ENCODE data around the gene CREB3L2.
A peak's percentile ranks its signal among the peaks of the same experiment; 100 is the strongest.
"Not testable (repeated sequence)": the region's sequence is repeated elsewhere in the genome, so short reads cannot be mapped to it uniquely, and the experiment has no call there.

The CREB3L2 gene

DNA sequence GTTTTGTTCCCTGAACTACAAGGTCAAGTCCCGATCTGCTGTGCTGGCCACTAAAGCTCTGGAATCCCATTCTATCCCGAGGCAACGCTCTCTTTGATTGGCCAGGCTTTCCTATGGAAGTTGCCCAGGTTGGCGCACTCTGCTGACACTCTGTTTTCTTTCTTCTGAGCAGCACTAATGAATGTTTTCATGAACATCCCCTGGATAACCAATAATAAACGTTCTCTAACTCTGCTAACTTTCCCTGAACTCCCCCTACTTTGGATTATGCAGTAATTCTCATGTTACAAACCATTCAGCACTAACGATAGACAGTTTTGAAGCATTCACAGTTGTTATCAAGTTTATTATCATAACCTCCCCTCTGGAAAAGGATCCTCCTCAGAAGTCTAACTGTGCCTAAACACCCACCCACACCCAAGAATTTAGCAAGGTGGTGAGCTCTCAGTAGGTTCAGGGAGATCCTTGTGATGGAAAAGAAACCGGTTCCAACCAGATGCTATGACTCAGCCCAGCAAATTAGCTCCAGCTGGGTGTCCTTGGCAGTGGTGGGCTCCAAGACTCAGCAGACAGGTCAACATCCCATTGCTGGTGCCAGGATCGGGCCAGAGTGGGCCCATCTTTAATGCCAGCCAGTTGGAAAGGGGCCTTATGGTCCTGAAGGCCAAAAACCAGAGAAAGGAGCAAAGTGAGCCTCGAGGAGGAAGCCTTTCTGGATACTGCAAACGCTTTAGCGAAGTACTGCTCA lies 68.4 kb downstream of the CREB3L2 start:
- DNase-seq (ENCODE audit: low read depth in 2 of 2), result no peak

DNA sequence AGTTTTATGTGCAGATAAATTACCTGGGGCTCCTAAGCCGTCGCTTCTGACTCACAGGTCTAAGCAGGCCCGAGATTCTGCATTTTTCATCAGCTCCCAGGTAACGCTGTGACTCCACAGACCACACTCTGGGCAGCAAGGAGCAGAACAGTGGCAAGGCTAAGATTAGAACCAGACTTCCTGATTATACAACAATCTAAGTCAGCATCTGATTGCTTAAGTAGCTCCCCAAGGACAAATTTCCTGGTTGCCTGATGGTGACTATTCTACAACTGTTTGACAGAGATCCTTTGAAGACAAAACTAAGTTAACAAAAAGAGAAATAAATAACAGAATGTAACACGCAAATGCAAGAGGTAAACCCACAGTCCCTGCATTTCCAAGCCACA lies 69.0 kb downstream of the CREB3L2 start:
- no peak for DNase-seq (ENCODE audit: low read depth in 2 of 2)

DNA sequence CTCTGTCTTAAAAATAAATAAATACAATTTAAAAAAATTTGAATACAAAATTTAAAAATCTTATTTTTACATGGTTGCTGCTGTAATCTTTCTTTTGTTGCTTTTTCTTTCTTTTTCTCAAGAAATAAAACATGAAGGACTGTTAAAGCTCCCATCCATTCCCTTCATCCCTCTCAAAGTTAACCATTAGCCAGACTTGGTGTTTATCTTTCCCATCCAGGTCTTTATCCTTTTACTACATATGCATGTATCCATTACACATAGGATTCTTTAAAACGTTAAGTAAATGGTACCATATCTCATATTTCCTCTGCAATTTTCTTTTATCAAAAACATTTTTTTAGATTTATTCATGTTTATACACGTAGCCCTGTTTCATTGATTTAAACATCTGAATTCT lies 70.1 kb downstream of the CREB3L2 start:
- DNase-seq (ENCODE audit: low read depth in 2 of 2), result no peak

DNA sequence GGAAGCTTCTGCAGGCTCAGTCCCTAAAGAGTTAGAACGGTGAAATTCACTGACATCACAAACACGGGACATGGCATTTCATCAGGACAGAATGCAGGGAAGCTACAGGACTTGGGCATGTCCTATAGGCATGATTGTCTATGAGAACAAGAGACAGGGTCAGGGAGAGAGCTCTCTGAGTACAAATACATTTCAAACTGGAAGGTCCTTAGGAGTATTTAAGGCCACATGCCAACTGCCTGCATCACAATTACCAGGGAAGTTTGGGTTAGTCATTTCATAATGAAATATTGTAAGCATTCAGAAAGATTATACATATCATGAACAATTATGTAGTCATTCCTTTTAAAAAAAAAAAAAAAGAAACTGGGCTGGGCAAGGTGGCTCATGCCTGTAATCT lies 71.3 kb downstream of the CREB3L2 start:
- DNase-seq (ENCODE audit: low read depth in 2 of 2), result no peak

DNA sequence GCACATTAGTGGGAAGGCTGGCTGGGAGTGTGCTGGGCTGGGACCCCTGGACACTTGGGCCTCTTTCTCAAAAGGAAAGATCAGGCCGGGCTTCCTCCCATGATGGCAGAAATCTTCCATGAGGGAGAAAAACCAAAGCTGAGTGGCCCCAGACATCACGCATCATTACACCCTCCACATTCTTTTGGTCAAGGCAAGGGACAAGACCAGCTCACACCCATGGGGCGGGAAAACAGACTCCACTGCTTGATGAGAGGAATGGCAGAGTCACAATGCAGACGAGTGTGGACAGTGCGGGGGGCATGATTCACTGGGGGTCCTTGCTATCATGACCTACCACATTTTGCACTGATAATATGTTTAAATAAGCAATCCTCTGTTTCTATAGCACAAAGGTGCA lies 73.3 kb downstream of the CREB3L2 start:
- no peak for DNase-seq (ENCODE audit: low read depth in 2 of 2)

DNA sequence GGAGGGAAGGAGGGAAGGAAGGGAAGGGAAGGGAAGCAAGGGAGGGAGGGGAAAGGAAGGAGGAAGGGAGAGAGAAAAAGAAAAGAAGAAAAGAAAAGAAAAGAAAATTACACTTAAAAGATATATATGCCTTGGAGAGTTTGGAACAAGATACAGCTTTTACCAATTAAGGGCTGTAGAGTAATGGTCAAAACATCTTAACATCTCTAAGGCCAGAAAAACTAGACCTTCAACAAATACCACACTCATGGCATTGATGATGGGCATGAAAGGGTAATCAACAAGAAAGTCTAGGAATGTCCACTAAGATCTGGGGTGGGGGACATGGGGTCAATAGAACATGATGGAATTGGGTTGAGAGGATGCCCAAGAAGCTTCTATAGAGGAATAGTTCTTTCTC lies 74.5 kb downstream of the CREB3L2 start:
- no peak for DNase-seq (ENCODE audit: low read depth in 2 of 2)

DNA sequence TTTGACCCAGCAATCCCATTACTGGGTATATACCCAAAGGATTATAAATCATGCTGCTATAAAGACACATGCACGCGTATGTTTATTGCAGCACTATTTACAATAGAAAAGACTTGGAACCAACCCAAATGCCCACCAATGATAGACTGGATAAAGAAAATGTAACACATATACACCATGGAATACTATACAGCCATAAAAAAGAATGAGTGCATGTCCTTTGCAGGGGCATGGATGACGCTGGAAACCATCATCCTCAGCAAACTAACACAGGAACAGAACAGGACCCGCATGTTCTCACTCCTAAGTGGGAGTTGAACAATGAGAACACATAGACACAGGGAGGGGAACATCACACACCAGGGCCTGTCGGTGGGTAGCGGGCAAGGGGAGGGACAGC lies 75.7 kb downstream of the CREB3L2 start:
- DNase-seq (ENCODE audit: low read depth in 2 of 2), result not testable (repeated sequence)

DNA sequence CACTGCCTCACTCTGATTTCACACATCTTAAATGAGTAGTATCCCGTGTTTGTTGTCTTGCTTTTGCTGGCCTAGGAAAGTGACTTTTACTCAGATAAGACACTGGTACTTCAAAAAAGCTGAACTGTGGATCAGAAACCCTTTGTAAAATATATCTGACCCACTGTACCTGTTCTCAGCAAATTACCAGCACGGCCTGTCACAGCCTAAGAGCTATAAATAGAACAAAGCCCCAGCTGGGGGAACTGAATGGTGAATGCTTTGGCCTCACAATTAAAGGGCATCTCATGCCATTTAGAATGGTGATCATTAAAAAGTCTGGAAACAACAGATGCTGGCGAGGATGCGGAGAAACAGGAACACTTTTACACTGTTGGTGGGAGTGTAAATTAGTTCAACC lies 76.1 kb downstream of the CREB3L2 start:
- DNase-seq (ENCODE audit: low read depth in 2 of 2), result no peak

DNA sequence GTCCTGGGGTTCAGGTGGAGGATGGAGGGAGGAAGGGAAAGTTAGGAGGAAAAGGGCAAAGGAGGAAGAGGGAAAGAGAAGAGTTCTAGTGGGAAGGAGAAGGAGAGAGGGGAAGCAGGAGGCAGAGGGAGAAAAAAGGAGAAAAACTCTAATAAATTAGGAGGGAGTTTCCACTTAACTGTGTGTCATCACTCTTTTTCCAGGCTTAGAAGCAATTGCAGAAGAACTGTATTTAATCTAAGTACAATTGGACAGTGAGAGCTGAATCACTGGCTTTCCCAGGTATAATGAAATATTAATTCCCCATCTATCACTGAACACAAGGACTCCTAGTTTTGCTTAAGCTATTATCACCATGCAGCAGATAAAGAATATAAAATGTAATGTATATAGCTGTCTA lies 76.8 kb downstream of the CREB3L2 start:
- DNase-seq (ENCODE audit: low read depth in 2 of 2), result no peak

DNA sequence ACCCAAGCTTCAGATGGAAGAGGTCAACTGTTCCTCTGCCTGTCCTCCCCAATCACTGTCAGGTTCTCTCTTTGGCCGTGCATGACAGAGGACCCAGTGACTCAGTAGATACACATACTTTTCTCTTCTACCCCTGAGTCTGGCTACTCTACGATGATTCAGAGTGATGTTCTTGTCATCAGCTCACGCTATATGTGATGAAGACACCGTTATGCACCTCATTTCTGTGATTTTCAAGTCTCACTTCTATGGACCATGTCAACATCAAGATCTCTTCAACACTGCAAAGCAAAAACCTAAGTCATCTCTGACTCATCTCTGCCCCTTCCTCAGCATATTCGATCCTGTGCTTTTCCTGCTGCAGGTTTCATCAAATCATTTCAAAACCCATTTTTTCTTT lies 78.5 kb downstream of the CREB3L2 start:
- no peak for DNase-seq (ENCODE audit: low read depth in 2 of 2)

DNA sequence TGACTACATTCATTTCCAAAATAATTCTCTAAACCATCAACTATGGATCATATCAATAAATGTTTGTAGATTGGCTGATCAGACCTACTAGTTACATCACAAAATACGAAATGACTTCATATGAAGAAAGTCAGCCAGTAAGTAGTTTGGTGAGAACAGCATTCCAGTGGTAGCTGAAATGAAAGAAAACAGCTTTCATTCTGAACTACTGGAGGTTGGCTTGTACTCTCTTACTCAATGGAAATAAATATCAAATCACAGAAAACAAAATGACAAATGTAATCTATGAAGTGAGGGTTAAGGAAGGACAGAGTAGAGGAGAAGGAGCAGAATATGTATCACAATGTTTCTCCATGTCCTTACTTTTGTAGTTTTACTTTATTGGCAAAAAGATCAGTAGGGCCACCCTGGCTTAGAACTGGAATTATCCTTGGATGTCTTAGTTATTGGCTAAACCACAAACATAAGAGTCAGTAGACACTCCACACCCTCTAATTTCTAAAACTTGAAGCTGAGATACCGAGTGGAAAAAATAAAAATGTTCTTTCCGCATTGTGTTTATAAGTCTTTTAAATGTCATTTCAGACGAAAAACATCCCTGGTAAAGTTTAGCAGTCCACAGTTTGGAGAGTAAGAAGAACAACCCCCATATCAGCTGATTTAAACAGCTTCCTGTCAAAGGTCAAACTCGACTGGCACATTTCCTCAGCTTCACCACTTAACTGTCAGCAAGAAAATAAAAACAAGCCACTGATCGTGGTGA lies 81.1 kb downstream of the CREB3L2 start:
- no peak for DNase-seq (ENCODE audit: low read depth in 2 of 2)

DNA sequence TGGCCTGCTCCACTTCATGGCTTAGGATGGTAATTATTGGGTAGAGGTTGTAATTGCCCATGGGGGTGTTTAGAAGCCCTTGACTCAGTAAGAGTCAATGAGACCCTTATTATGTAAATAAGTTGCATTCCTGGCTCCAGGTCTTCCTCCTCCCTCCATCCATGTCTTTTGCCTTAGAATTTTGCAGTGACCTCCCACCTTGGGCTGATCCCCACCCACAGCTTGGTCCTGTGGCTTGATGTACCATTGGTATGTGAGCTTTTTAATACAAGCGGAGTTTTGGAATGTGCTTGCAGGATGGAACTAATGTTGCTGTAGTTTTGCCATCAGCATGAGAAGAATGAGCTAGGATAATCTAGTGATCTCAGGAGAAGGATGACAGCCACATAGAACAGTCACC lies 81.9 kb downstream of the CREB3L2 start:
- no peak for DNase-seq (ENCODE audit: low read depth in 2 of 2)

DNA sequence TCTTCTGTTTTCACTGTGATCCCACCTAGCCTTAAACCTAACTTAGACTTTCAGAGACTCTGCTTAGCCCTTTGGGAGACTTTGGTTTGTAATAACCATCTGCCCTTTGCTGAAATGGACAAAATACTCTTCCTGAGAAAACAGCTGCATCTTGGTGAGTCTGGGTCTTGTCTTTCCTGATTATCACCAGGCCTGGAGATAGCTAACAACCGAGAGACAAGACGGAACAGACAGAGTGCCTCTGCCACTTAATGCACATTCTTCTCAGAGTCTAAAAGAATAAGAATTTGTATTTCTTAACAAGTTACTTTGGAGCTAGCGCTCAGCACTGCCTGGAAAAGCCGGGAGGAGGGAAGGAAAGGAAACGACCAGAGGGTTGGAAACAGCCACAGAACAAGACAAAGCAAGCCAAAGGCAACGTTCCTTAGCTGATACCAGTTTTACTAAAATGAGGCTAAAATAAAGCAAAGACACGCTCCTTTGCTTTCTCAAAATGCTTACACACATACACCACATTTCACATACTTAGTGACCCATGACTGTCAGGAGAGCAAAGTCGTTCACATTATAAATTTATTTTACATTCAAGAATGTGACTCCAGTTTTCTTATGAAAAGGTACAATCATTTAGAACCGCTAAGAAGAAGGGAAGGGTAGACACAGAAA lies 84.8 kb downstream of the CREB3L2 start:
- DNase-seq (ENCODE audit: low read depth in 2 of 2), result no peak

DNA sequence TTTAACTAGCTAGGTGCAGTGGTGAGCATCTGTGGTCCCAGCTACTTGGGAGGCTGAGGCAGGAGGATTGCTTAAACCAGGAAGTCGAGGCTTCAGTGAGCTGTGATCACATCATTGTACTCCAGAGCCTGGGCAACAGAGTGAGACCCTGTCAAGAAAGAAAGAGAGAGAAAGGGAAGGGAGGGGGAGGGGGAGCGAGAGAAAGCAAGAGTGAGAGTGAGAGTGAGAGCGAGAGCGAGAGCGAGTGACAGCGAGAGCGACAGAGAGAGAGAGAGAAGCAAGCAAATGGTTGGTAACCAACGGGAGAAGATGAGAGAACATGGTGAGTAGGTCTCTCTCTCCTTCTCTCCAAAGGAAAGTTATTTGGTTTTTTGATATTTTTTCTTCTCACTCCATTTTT lies 85.3 kb downstream of the CREB3L2 start:
- no peak for DNase-seq (ENCODE audit: low read depth in 2 of 2)

DNA sequence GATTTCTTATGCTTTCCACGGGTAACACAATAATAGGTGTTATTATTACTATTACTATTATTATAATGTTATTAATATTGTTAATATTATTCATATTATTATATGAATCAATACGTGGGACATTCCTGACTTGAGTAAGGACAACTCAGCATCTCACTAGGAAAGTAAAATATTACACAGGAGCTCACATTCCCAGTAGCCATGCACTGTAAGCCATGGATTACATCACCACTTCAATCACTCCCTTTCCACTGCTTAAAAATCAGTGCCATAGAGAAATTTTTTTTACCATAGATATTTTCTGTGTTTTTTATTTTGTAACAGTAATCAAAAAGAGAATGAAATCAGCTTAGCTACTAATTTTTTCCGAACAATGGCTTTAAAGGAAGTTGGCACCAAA lies 86.6 kb downstream of the CREB3L2 start:
- no peak for DNase-seq (ENCODE audit: low read depth in 2 of 2)

DNA sequence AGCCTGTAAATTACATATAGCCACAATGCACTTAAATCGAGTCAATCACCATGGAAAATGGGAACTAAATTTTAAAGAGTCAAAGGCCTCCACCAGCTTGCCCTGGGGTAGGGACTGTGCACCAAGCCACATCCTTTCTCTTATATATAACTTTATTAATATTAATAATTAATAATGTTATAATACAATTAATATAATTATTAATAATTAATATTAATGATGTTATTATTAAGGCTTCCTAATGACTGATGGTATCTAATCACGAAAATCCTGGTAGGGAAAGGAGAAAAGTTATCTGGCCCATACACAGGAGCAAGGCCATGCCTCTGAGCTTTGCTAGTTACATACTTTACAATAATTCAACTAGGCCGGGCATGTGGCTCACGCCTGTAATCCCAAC lies 87.9 kb downstream of the CREB3L2 start:
- DNase-seq (ENCODE audit: low read depth in 2 of 2), result no peak

DNA sequence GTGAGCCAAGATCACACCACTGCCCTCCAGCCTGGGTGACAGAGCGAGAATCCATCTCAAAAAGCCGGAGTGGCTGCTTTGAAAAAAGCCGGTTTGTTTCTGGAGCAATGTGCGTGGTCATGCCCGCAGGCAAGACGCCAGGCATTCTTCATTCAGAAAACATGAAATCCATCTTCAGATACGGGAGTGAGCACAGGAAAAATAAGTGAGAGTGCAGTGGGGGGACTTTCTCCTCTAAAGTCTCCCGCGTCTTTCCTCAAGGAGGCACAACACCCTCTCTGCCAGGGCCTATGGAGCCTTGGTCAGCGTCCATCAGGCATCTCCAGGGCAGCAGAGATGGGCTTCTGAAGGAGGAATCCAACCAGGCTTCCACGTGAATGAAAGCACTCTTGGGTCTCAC lies 92.8 kb downstream of the CREB3L2 start:
- no peak for DNase-seq (ENCODE audit: low read depth in 2 of 2)

DNA sequence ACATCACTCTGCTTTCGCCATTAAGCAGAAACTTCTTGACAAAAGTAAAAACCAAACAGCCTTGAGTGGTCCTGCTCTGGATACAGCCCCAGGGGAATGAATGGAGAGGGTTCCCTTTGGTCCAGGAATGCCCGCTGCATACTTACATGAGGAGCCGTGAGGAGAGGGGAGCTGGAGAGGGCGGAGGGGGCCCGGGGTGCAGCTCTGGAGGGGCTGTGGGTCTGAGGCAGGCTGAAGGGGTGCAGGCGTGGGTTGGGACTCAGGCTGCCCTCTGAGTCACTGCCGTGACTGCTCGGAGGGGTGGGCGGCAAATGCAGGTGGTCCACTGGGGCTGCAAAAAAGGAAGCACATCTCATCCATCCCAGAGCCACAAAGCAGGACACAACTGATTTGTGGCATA lies 93.8 kb downstream of the CREB3L2 start:
- no peak for DNase-seq (ENCODE audit: low read depth in 2 of 2)

DNA sequence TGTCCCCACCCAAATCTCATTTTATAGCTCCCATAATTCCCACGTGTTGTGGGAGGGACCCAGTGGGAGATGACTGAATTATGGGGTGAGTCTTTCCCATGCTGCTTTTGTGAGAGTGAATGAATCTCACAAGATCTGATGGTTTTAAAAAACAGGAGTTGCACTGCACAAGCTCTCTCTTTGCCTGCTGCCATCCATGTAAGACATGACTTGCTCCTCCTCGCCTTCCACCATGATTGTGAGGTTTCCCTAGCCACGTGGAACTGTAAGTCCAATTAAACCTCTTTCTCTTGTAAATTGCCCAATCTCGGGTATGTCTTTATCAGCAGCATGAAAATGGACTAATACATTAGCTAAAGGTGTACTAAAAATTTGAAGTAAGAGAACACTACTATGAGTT lies 95.2 kb downstream of the CREB3L2 start:
- not testable (repeated sequence) for DNase-seq (ENCODE audit: low read depth in 2 of 2)

DNA sequence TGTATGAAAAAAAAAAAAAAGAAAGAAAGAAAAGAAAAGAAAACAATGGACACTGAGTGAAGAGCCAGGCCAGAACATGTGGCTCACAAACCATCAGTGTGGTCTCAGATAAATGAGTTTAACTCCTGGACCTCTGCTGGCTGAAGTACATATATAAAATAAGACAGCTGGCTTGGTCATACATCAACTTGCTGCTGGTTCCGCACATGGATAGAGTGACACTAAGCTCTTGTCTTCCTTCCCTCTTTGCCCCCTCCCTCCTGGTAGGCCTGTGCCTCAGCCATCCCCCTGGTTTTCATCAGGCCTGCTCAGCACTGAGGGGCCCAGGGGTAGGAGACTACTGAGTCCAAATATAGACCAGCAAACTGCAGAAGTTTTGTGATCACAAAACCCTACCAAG lies 97.1 kb downstream of the CREB3L2 start:
- DNase-seq (ENCODE audit: low read depth in 2 of 2), result no peak

DNA sequence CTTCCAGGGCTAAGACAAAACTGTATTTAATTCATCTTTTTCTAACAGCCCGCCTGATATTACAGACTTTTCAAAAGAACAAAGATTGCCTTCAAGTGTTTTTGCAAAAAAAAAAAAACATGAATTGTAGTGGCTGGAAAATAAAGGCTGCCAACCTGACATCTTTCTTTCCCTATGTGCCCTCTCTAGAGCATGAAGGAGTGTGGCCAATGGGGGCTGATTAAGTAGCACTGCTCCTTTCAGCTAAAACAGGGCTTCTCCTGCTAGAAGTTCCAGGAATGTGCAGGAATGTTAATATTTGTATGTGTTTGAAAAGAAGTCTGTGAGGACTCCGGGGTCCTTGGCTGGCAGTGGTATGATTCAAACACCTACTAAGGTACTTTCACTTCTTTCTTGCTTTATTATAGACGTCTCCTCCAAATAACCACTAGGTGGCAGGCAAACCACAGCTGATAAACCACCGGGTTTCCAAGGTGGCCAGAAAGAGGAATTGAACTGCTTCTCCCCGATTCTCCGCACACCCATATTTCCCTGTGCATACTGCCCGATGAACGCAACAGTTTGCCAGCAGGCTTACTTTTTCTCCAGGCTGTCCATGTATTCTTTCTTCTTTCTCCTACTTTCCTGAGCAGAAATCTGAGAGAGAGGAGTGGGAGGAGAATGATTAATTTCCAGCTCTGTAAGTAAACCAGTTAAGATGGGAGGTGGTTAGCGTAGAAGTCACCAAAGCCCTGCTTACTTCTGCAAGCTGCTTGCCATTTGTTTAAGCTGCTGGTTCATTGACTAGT lies 98.3 kb downstream of the CREB3L2 start:
- peak; percentile 22 to 30 for DNase-seq (ENCODE audit: low read depth in 2 of 2)

DNA sequence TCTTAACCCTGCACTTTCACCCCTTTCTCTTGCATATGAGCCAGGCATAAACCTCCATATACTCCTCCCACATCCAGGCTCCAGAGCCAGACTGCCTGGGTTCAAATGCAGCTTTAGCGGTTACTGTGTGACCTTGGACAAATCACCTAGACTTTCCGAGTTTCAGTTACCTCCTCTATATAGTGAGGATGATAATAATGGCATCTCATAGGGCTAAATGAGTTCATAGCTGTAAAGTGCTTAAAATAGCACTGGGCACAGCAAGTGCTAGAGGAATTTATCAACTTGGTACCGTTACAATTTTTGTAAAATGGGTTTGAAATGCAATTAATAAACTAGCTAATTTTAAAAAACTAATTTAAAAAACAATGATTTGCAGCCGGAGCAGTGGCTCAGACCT lies 101.7 kb downstream of the CREB3L2 start:
- no peak for DNase-seq (ENCODE audit: low read depth in 2 of 2)
